Neural cell (in vitro differentiated cells): Measurements from ENCODE around the gene SRP19. TPM values are rescaled to one million over a fixed set of nuclear protein-coding genes. Genes with fewer than 3 reads are reported as not detected.
A peak's percentile ranks its signal among the peaks of the same experiment; 100 is the strongest.

ENCODE experiments used
- H2AFZ ChIP-seq: fragments of 200-600, 300-800 bp; sonication (generic), shearing (Covaris generic); 2 replicates; pipeline ENCODE4 v1.6.0; 2014; ENCODE audit warnings: low read depth, mild to moderate bottlenecking, antibody characterized with exemption, low read length, moderate library complexity
- H3F3A ChIP-seq: fragments of 200-600 bp; shearing (Covaris generic); 2 replicates; pipeline ENCODE4 v1.6.1; 2016; ENCODE audit warnings: mild to moderate bottlenecking, moderate library complexity, mixed read lengths, antibody characterized with exemption, low read length; ENCODE audit not compliant: insufficient read depth, poor library complexity, severe bottlenecking
- H3K27ac ChIP-seq: fragments of 200-600, 300-800 bp; sonication (generic), shearing (Covaris generic); 2 replicates; pipeline ENCODE4 v1.5.1; 2014; ENCODE audit warnings: mild to moderate bottlenecking, low read length, moderate library complexity
- H3K27me3 ChIP-seq: fragments of 300-800, 200-600 bp; sonication (generic), shearing (Covaris generic); 2 replicates; pipeline ENCODE4 v1.6.0; 2014; ENCODE audit warnings: mild to moderate bottlenecking, low read depth, low read length, moderate library complexity; ENCODE audit not compliant: insufficient read depth
- H3K36me3 ChIP-seq: fragments of 300-800, 200-600 bp; sonication (generic), shearing (Covaris generic); 2 replicates; pipeline ENCODE4 v1.5.1; 2014; ENCODE audit warnings: mild to moderate bottlenecking, antibody characterized with exemption, low read length, moderate library complexity; ENCODE audit not compliant: insufficient read depth
- H3K4me2 ChIP-seq: fragments of 300-800, 200-600 bp; sonication (generic), shearing (Covaris generic); 2 replicates; pipeline ENCODE4 v1.6.0; 2014; ENCODE audit warnings: mild to moderate bottlenecking, low read length
- H3K4me3 ChIP-seq: fragments of 300-800, 200-600 bp; sonication (generic), shearing (Covaris generic); 2 replicates; pipeline ENCODE4 v1.5.1; 2014; ENCODE audit warnings: mild to moderate bottlenecking, low read length, moderate library complexity
- H3K79me2 ChIP-seq: fragments of 200-600 bp; shearing (Covaris generic); replicated peaks from 2 replicates; pipeline ENCODE4 v1.6.0; 2014; ENCODE audit warnings: mild to moderate bottlenecking, low read length, moderate library complexity; ENCODE audit not compliant: insufficient read depth
- H3K9ac ChIP-seq: fragments of 300-800, 200-600 bp; sonication (generic), shearing (Covaris generic); 2 replicates; pipeline ENCODE4 v1.6.1; 2016; ENCODE audit warnings: mild to moderate bottlenecking, low read length, mixed read lengths
- H3K9me2 ChIP-seq: fragments of 200-600 bp; shearing (Covaris generic); 2 replicates; pipeline ENCODE4 v1.6.1; 2016; ENCODE audit warnings: mild to moderate bottlenecking, low read length, mixed read lengths; ENCODE audit not compliant: insufficient read depth
- H3K9me3 ChIP-seq: fragments of 200-600, 300-800 bp; sonication (generic), shearing (Covaris generic); 2 replicates; pipeline ENCODE4 v1.6.1; 2016; ENCODE audit warnings: mild to moderate bottlenecking, mixed run types, low read length, moderate library complexity, mixed read lengths
- H4K20me1 ChIP-seq: fragments of 200-600 bp; shearing (Covaris generic); 2 replicates; pipeline ENCODE4 v1.6.1; 2016; ENCODE audit warnings: mild to moderate bottlenecking, mixed run types; ENCODE audit not compliant: insufficient read depth
- CTCF ChIP-seq: fragments of 450-650 bp; IDR thresholded peaks from 2 replicates; pipeline ENCODE4 v1.5.1; 2014; ENCODE audit warnings: antibody characterized with exemption, mild to moderate bottlenecking, moderate library complexity; ENCODE audit not compliant: poor library complexity, severe bottlenecking
- EP300 ChIP-seq: fragments of 450-650 bp; conservative IDR thresholded peaks from 2 replicates; pipeline ENCODE4 v1.6.1; 2014; ENCODE audit warnings: antibody characterized with exemption, mild to moderate bottlenecking, moderate library complexity; ENCODE audit not compliant: poor library complexity, severe bottlenecking
- EZH2 ChIP-seq: fragments of 200-600, 300-800 bp; shearing (Covaris generic), sonication (generic); IDR thresholded peaks from 2 replicates; pipeline ENCODE4 v1.6.1; 2014; ENCODE audit warnings: antibody characterized with exemption, low read length, borderline replicate concordance, mild to moderate bottlenecking; ENCODE audit not compliant: insufficient read depth, poor library complexity, severe bottlenecking
- MXI1 ChIP-seq: fragments of 450-650 bp; conservative IDR thresholded peaks from 2 replicates; pipeline ENCODE4 v1.6.1; 2014; ENCODE audit warnings: antibody characterized with exemption, mild to moderate bottlenecking; ENCODE audit not compliant: poor library complexity, severe bottlenecking
- POLR2AphosphoS5 ChIP-seq: IDR thresholded peaks from 2 replicates; pipeline ENCODE4 v1.6.1; 2012
- RAD21 ChIP-seq: fragments of 450-650 bp; conservative IDR thresholded peaks from 2 replicates; pipeline ENCODE4 v1.6.1; 2014; ENCODE audit warnings: antibody characterized with exemption, mild to moderate bottlenecking, moderate library complexity
- REST ChIP-seq: IDR thresholded peaks from 2 replicates; pipeline ENCODE4 v1.6.1; 2012; ENCODE audit warnings: borderline replicate concordance
- SMC3 ChIP-seq: fragments of 450-650 bp; conservative IDR thresholded peaks from 2 replicates; pipeline ENCODE4 v1.6.1; 2014; ENCODE audit warnings: antibody characterized with exemption, mild to moderate bottlenecking, moderate library complexity; ENCODE audit not compliant: poor library complexity
- TAF1 ChIP-seq: IDR thresholded peaks from 2 replicates; pipeline ENCODE4 v1.6.1; 2012; ENCODE audit warnings: low read depth
- polyA minus RNA-seq: library from RNA; depleted of rRNA, polyadenylated mRNA; stranded (reverse); fragments of >200 nt; gene quantifications from 2 replicates; pipeline ENCODE4 v1.2.3, GENCODE V29; 2014
- polyA plus RNA-seq: library from polyadenylated mRNA; depleted of rRNA; stranded (reverse); fragments of >200 nt; gene quantifications from 2 replicates; pipeline ENCODE4 v1.2.3, GENCODE V29; 2014

The SRP19 gene
- 127 and 179 TPM in 2 replicates for polyA plus RNA-seq
- 67.7 and 75.8 TPM in 2 replicates for polyA minus RNA-seq

- Histone ChIP-seq H2AFZ (peak within 1 kb of the TSS; percentile 87), H4K20me1 (no peaks in the 10 kb centered on the region), H3K9me3 (no peaks in the 10 kb centered on the region), H3F3A (no peaks in the 10 kb centered on the region), H3K79me2 (peaks cover 22% of the 10 kb centered on the region), H3K9ac (peak within 1 kb of the TSS; percentile 86), H3K9me2 (no peaks in the 10 kb centered on the region), H3K27ac (peak within 1 kb of the TSS; percentile 81), H3K4me3 (peak within 1 kb of the TSS; percentile 80), H3K27me3 (no peaks in the 10 kb centered on the region), H3K4me2 (peak within 1 kb of the TSS; percentile 80), H3K36me3 (peaks cover 4% of the 10 kb centered on the region)
- TF ChIP-seq EP300 (peak; percentile 51), EZH2 (no peak), CTCF (peak; percentile 27), MXI1 (peak; percentile 96), RAD21 (peak; percentile 29), REST (peak; percentile 32), SMC3 (peak; percentile 62), POLR2AphosphoS5 (peak; percentile 83), TAF1 (peak; percentile 18)
Measured at GRCh38 chr5:112860929-112861637, at the start of gene SRP19. Gene SRP19 (plus strand): TSS chr5:112861287. CDS start chr5:112861377, 90 bp downstream.

- Histone ChIP-seq H3K9ac (no peak overlapping the region), H2AFZ (no peak overlapping the region), H3K9me2 (no peaks in the 10 kb centered on the region), H3K4me3 (no peak overlapping the region), H3F3A (no peaks in the 10 kb centered on the region), H4K20me1 (no peaks in the 10 kb centered on the region), H3K36me3 (peaks cover 17% of the 10 kb centered on the region), H3K79me2 (no peaks in the 10 kb centered on the region), H3K27ac (no peak overlapping the region), H3K4me2 (no peak overlapping the region), H3K27me3 (no peaks in the 10 kb centered on the region), H3K9me3 (no peaks in the 10 kb centered on the region)
- TF ChIP-seq TAF1 (no peak), REST (no peak), SMC3 (no peak), CTCF (no peak), EZH2 (no peak), RAD21 (no peak), MXI1 (no peak), POLR2AphosphoS5 (no peak), EP300 (no peak)
Measured at GRCh38 chr5:112812549-112812948, 48.5 kb upstream of the SRP19 start.
